ENCODE results near the gene NAIF1. TPM values are rescaled to one million over a fixed set of nuclear protein-coding genes. Genes with fewer than 3 reads are reported as not detected.

The NAIF1 gene
- total RNA-seq, 2 donors from 2014 or later: 10.0 to 10.5 TPM

GRCh38 chr9:128067645-128068385 lies 695 bp upstream of the NAIF1 start, which contains the start of gene SLC25A25:
TSS of gene SLC25A25 (plus strand) at chr9:128068232. CDS start at chr9:128068320, 88 bp downstream.
- intact Hi-C loops (cut with DNase I, micrococcal nuclease): no loop called here
- DNase-seq: peak; percentile 100
- ATAC-seq: peak; percentile 83

GRCh38 chr9:128065907-128066712 lies 1.0 kb downstream of the NAIF1 start:
- ATAC-seq (no peak), DNase-seq (no peak)
- intact Hi-C loops (cut with DNase I, micrococcal nuclease): no loop called here

- intact Hi-C loops (cut with DNase I, micrococcal nuclease): no loop called here
- no peak for ATAC-seq
- no peak for DNase-seq
Observed at GRCh38 chr9:128062846-128063831, 4.0 kb downstream of the NAIF1 start.

DNA sequence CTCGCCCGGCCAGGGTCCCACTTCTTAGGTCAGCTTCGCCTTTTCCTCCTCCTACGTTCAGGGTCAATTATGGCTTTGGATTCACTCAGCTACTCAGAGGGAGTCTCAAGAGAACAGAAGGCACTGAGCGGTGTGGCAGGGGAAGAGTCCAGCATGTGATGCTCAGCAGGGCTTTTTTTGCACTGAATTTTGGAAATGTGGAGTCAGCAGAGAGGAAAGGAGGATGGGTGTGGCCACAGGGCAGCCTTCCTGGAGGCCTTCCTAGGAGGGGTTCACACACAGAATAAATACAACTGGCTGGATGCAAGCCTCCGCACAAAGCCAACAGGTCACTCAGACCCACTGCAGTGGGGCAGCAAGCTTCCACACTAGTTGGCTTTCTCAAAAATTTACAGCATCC lies 4.8 kb downstream of the NAIF1 start:
- DNase-seq: no peak
- intact Hi-C loops (cut with DNase I, micrococcal nuclease): no loop called here
- no peak for ATAC-seq

DNA sequence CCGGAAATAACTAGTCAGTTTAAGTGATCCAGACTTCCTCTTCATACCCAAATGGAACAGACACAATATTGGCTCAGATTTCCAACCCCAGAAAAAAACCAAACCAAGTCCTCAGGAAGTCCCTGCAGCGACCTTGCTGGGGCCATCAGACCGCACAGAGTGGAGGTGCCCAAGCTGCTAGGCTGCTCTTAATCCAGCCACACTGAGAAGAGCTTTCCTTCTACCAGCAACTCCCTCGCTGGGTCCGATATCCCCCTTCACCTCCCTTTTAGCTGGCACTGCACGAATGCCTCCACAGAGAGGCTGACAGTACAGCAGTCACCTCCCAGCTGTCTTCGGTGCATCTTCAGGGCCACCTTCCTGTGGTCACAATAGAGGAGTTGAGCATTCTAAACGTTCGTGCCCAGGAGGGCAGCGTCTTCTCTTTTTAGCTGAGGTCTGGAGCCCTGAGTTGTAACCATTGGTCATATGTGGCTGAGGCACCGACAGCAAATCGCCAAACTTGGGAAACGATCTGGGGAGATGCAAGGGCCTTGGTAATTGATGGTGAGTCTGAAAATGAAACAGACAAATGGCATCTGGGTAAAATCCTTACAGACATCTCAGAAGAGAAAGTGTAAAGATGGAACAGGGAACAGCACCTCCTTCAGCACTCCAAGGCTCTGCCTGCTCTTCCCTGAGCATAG lies 5.7 kb downstream of the NAIF1 start:
- intact Hi-C loops (cut with DNase I, micrococcal nuclease): no loop called here
- ATAC-seq: peak; percentile 37
- DNase-seq: peak in 1 of 2 donors; percentile 15

GRCh38 chr9:128059365-128059983 lies 7.6 kb downstream of the NAIF1 start:
- ATAC-seq (peak; percentile 59), DNase-seq (peak in 1 of 2 donors; percentile 8)
- intact Hi-C loops (cut with DNase I, micrococcal nuclease): no loop called here

DNA sequence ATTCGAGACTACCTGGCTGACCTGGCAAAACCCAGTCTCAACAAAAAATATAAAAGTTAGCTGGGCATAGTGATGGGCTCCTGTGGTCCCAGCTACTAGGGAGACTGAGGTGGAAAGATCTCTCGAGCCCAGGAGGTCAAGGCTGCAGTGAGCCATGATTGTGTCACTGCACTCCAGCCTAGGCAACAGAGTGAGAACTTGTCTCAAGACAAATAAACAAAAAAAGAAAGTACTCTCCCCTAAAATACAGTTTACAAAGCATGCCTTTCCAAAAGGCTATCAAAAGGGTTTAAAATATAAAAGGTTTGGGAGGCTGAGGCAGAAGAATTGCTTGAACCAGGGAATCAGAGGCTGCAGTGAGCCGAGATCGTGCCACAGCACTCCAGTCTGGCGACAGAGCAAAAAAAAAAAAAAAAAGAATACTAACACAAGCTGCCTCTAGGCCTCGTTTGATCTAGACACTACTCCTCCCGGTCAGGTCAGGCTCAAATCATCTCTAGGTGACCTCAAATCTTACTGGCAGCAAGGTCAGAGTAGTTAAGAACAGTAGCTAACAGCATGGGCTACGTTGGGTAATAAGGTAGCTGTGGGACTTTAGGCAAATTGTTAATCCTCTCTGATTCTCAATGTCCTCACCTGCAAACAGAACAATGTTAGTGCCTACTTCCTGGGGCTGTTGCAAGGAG lies 9.3 kb downstream of the NAIF1 start:
- DNase-seq (no peak), ATAC-seq (no peak)
- intact Hi-C loops (cut with DNase I, micrococcal nuclease): no loop called here

GRCh38 chr9:128056887-128057723 lies 10.0 kb downstream of the NAIF1 start:
- intact Hi-C loops (cut with DNase I, micrococcal nuclease): no loop called here
- DNase-seq (peak; percentile 77 to 80), ATAC-seq (peak; percentile 63)

GRCh38 chr9:128056086-128056485 lies 11.0 kb downstream of the NAIF1 start:
- intact Hi-C loops (cut with DNase I, micrococcal nuclease): no loop called here
- no peak for ATAC-seq

DNA sequence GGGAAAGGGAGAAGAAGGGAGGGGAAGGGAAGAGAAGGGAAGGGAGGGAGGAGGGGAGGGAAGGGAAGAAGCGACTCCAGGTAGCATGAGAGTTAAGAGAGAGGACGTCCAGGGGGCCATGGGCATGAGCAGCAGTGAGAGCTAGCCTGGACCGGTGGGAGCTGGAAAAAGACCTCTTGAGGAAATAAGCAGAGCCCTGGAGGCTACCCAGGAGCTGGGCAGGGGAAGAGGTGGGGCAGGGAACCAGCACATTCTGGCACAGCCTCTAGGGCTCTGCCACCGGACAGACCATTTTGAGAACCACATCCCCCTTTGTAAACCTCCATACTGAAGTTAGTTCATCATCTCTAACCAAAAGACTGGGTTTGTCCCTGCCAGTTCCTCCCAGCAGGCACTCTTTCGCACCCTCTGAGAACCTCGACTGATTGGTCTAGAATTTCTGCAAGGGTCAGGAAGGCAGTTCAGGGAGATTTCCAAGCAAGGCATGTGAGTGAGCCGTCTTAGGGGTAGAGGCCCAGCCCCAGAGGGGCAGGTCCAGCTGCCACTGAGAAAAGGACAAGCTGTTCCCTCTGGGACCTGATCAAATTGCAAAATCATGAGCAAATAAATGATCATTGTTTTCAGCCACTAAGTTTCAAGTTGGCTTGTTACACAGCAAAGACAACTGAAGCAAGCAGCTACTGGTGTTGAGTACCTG lies 11.6 kb downstream of the NAIF1 start:
- DNase-seq: peak in 1 of 2 donors; percentile 61
- intact Hi-C loops (cut with DNase I, micrococcal nuclease): no loop called here
- no peak for ATAC-seq

More at GRCh38 chr9:128056086-128056485, 11.0 kb downstream of the NAIF1 start:
- no peak for DNase-seq

- no peak for DNase-seq
- intact Hi-C loops (cut with DNase I, micrococcal nuclease): no loop called here
- ATAC-seq: no peak
Observed at GRCh38 chr9:128054087-128054486, 13.0 kb downstream of the NAIF1 start.

- intact Hi-C loops (cut with DNase I, micrococcal nuclease): no loop called here
- ATAC-seq (no peak), DNase-seq (no peak)
Observed at GRCh38 chr9:128053560-128053959, 13.6 kb downstream of the NAIF1 start.

DNA sequence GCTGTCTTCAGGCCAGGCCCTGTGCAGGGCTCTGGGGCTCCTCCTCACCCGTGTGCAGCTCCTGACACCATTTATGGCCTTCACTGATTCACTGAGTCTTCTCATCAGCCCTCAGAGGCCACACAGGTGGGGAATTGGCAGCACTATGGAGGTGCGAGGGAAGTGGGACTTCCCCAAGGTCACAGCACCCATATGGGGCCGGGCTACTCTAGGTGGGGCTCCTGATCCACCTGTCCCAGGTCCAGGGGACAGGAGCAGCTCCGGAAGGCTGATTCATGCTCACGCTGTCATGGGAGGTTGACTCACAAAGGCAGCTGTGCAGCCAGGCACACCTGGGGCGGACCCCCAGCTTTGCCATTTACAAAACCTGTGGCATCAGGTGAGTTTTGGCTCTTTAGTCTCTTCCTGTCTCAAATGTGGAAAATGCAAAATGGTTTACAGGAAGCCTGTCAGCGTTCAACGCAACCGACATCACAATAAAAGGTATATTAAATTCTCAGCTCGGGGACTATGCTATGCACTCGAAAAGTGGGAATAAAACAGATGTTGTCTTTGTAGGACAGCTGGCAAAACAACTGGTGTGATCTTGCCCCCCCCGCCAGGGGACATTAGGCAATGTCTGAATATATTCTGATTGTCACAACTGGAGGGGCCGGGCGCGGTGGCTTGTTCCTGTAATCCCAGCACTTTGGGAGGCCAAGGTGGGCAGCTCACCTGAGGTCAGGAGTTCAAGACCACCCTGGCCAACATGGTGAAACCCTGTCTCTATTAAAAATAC lies 15.0 kb downstream of the NAIF1 start:
- intact Hi-C loops (cut with DNase I, micrococcal nuclease): no loop called here
- DNase-seq: peak; percentile 52 to 86
- peak; percentile 89 for ATAC-seq

DNA sequence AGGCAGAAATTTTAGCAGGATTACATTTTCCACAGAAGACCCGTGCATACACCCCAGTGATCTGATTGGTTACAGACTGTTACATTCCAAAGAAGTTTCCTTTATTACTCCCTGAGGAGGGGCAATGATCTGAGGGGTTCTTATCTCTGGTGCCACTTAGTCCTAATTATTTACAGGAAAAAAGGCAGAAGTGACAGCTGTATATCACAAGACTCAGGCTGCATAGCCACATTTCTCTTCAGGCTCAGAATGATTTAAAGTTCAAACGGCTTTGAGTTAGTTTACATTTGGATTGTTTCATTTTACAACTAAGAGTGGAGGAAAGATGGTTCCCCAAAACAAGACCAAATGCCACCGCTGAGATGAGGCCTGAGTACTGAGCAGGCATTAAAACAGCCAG lies 17.3 kb downstream of the NAIF1 start:
- intact Hi-C loops (cut with DNase I, micrococcal nuclease): no loop called here
- DNase-seq (no peak), ATAC-seq (no peak)

- DNase-seq (no peak), ATAC-seq (no peak)
- intact Hi-C loops (cut with DNase I, micrococcal nuclease): no loop called here
Observed at GRCh38 chr9:128048663-128049062, 18.5 kb downstream of the NAIF1 start.

All from left colon (tissue), 2 donors.